Measurements from ENCODE around the gene ADCY3. TPM values are rescaled to one million over a fixed set of nuclear protein-coding genes. Genes with fewer than 3 reads are reported as not detected.

Gene ADCY3
- total and polyA plus RNA-seq, 10 donors: 36.5 to 61.5 (median 52.7) TPM

- intact Hi-C loops (cut with DNase I; ENCODE audit: low total_unique reads): no loop called here
- WGBS, 5 donors: 85 to 91% (median 88%) methylated on average over 6 of the region's 6 CpGs
- TF ChIP-seq POLR2AphosphoS5 (IDR thresholded peaks at IDR 0.05) (no peak), CTCF (IDR thresholded peaks at IDR 0.05 in 8 of 11, conservative IDR thresholded peaks at IDR 0.05 in 3 of 11) (no peak), POLR2A (IDR thresholded peaks at IDR 0.05) (no peak)
- Histone ChIP-seq H3K36me3 (no peaks in the 10 kb centered on the region), H3K4me3 (no peak overlapping the region), H3K4me1 (peaks cover 8 to 26% (median 20%) of the 10 kb centered on the region in 6 donors), H3K27me3 (replicated peaks in 1 of 7) (peaks cover 0 to 22% (median 0%) of the 10 kb centered on the region in 7 donors), H3K27ac (no peak overlapping the region), H3K9me3 (no peaks in the 10 kb centered on the region)
- peak; percentile 54 for DNase-seq
These were observed 4.7 kb upstream of the ADCY3 start for GRCh38 chr2:24924732-24925131.

- H3K9me3 ChIP-seq: no peaks in the 10 kb centered on the region
- 89 to 98% (median 95%) methylated on average over 3 to 5 of the region's 5 CpGs; no CpG with 5 or more reads in 1 of the 5 donors for WGBS, 5 donors
- intact Hi-C loops (cut with DNase I; ENCODE audit: low total_unique reads): no loop called here
- H3K36me3 ChIP-seq: no peaks in the 10 kb centered on the region
- no peak for TF ChIP-seq POLR2A (IDR thresholded peaks at IDR 0.05)
- TF ChIP-seq POLR2AphosphoS5 (IDR thresholded peaks at IDR 0.05): no peak
- TF ChIP-seq CTCF (IDR thresholded peaks at IDR 0.05 in 8 of 11, conservative IDR thresholded peaks at IDR 0.05 in 3 of 11): no peak
- H3K27me3 ChIP-seq (replicated peaks in 1 of 7): peaks cover 0 to 26% (median 0%) of the 10 kb centered on the region in 7 donors
- peaks cover 9 to 30% (median 23%) of the 10 kb centered on the region in 6 donors for H3K4me1 ChIP-seq
- DNase-seq: peak; percentile 57
- H3K4me3 ChIP-seq: no peak overlapping the region
- no peak overlapping the region for H3K27ac ChIP-seq
These were observed 4.2 kb upstream of the ADCY3 start for GRCh38 chr2:24924266-24924665.

GRCh38 chr2:24923106-24923505 is 3.1 kb upstream of the ADCY3 start:
- peak; percentile 59 for DNase-seq
- Histone ChIP-seq H3K9me3 (no peaks in the 10 kb centered on the region), H3K36me3 (peaks cover 0 to 5% (median 0%) of the 10 kb centered on the region in 6 donors), H3K4me1 (peaks cover 16 to 41% (median 34%) of the 10 kb centered on the region in 6 donors), H3K27ac (no peak overlapping the region), H3K27me3 (replicated peaks in 1 of 7) (peaks cover 0 to 26% (median 0%) of the 10 kb centered on the region in 7 donors), H3K4me3 (no peak overlapping the region)
- intact Hi-C loops (cut with DNase I; ENCODE audit: low total_unique reads): no loop called here
- TF ChIP-seq POLR2AphosphoS5 (IDR thresholded peaks at IDR 0.05) (no peak), POLR2A (IDR thresholded peaks at IDR 0.05) (no peak), CTCF (IDR thresholded peaks at IDR 0.05 in 8 of 11, conservative IDR thresholded peaks at IDR 0.05 in 3 of 11) (no peak)
- 93 to 98% (median 96%) methylated on average over 10 of the region's 10 CpGs for WGBS, 5 donors

- H3K27me3 ChIP-seq (replicated peaks in 1 of 7): peaks cover 0 to 26% (median 0%) of the 10 kb centered on the region in 7 donors
- intact Hi-C loops (cut with DNase I; ENCODE audit: low total_unique reads): no loop called here
- DNase-seq: peak; percentile 50
- WGBS, 5 donors: 86 to 100% (median 92%) methylated on average over 1 of the region's 1 CpG
- H3K9me3 ChIP-seq: no peaks in the 10 kb centered on the region
- no peak overlapping the region for H3K27ac ChIP-seq
- H3K4me3 ChIP-seq: no peak overlapping the region
- peaks cover 16 to 47% (median 39%) of the 10 kb centered on the region in 6 donors for H3K4me1 ChIP-seq
- peaks cover 0 to 8% (median 0%) of the 10 kb centered on the region in 6 donors for H3K36me3 ChIP-seq
- no peak for TF ChIP-seq CTCF (IDR thresholded peaks at IDR 0.05 in 8 of 11, conservative IDR thresholded peaks at IDR 0.05 in 3 of 11)
- TF ChIP-seq POLR2A (IDR thresholded peaks at IDR 0.05): no peak
- no peak for TF ChIP-seq POLR2AphosphoS5 (IDR thresholded peaks at IDR 0.05)
These were observed 2.5 kb upstream of the ADCY3 start for GRCh38 chr2:24922556-24922955.
